Tibial nerve (tissue), 4 donors: ENCODE results near the gene NUTM2D.

Experiments used
- CTCF ChIP-seq, 5 experiments: fragments of 200-600 bp in 3 of 5; fragments of 450-650 bp in 2 of 5; sonication (generic) in 3 of 5; IDR thresholded peaks; one replicate each; pipeline ENCODE4 v1.5.1; 2016 to 2019; ENCODE audit warnings: antibody characterized with exemption in 5 of 5, mild to moderate bottlenecking in 3 of 5, moderate library complexity in 2 of 5
- EP300 ChIP-seq, 2 donors: sonication (generic); formaldehyde crosslinking; IDR thresholded peaks; one replicate each; pipeline ENCODE4 v1.6.1; 2017; ENCODE audit warnings: antibody characterized with exemption in 2 of 2, mild to moderate bottlenecking in 1 of 2
- POLR2A ChIP-seq, 2 donors: fragments of 450-650 bp; IDR thresholded peaks; one replicate each; pipeline ENCODE4 v1.6.1; 2017; ENCODE audit warnings: antibody characterized with exemption in 2 of 2, mild to moderate bottlenecking in 2 of 2, moderate library complexity in 2 of 2

GRCh38 chr10:87342711-87343258 lies 14.8 kb upstream of the NUTM2D start:
- TF ChIP-seq CTCF (IDR thresholded peaks at IDR 0.05) = peak; percentile 40 to 73 (median 44)
- TF ChIP-seq EP300 (IDR thresholded peaks at IDR 0.05) = peak in 1 of 2 donors; percentile 58
- peak in 1 of 2 donors; percentile 28 for TF ChIP-seq POLR2A (IDR thresholded peaks at IDR 0.05)
